Astrocyte (in vitro differentiated cells and primary cell): Measurements from ENCODE around the gene EMP1. TPM values are rescaled to one million over a fixed set of nuclear protein-coding genes. Genes with fewer than 3 reads are reported as not detected.

Experiments
- DNase-seq: peaks from one replicate; pipeline ENCODE4 v3.0.0-alpha.2; 2010; ENCODE audit warnings: low read depth
- FAIRE-seq: peaks from 2 replicates; lab custom pipeline; 2011; peaks lifted over from hg19 to GRCh38; lab: Jason Lieb, UNC
- H2AFZ ChIP-seq: 2 replicates; pipeline ENCODE4 v1.6.0; 2012; ENCODE audit warnings: low read depth, low read length, inconsistent platforms
- H3K27ac ChIP-seq: 2 replicates; pipeline ENCODE4 v1.5.1; 2011; ENCODE audit warnings: low read depth, low read length, inconsistent platforms
- H3K27me3 ChIP-seq: 2 replicates; pipeline ENCODE4 v1.6.0; 2011; ENCODE audit warnings: low read length, inconsistent platforms; ENCODE audit not compliant: insufficient read depth
- H3K36me3 ChIP-seq: 2 replicates; pipeline ENCODE4 v1.5.1; 2011; ENCODE audit warnings: low read length, inconsistent platforms; ENCODE audit not compliant: insufficient read depth
- H3K4me1 ChIP-seq: 2 replicates; pipeline ENCODE4 v1.5.1; 2011; ENCODE audit warnings: low read length, inconsistent platforms; ENCODE audit not compliant: insufficient read depth
- H3K4me2 ChIP-seq: 2 replicates; pipeline ENCODE4 v1.6.0; 2012; ENCODE audit warnings: low read length, inconsistent platforms
- H3K4me3 ChIP-seq: 2 replicates; pipeline ENCODE4 v1.5.1; 2011; ENCODE audit warnings: low read depth, mild to moderate bottlenecking, low read length, inconsistent platforms; ENCODE audit not compliant: insufficient read depth
- H3K79me2 ChIP-seq: 2 replicates; pipeline ENCODE4 v1.6.0; 2012; ENCODE audit warnings: mild to moderate bottlenecking, low read length, inconsistent platforms; ENCODE audit not compliant: insufficient read depth
- H3K9ac ChIP-seq: 2 replicates; pipeline ENCODE4 v1.6.0; 2012; ENCODE audit warnings: mild to moderate bottlenecking, low read length, inconsistent platforms
- H3K9me3 ChIP-seq: 2 replicates; pipeline ENCODE4 v1.5.1; 2012; ENCODE audit warnings: low read depth, mild to moderate bottlenecking, low read length, inconsistent platforms; ENCODE audit not compliant: insufficient read depth
- H4K20me1 ChIP-seq: 2 replicates; pipeline ENCODE4 v1.6.0; 2012; ENCODE audit warnings: low read length, inconsistent platforms; ENCODE audit not compliant: insufficient read depth
- H3K27ac Mint-ChIP-seq: one replicate; pipeline ENCODE4 v1.8.0; 2021; ENCODE audit warnings: mild to moderate bottlenecking, mixed read lengths; ENCODE audit not compliant: unreplicated experiment
- H3K27me3 Mint-ChIP-seq: one replicate; pipeline ENCODE4 v1.8.0; 2021; ENCODE audit warnings: low read depth, mixed read lengths; ENCODE audit not compliant: unreplicated experiment
- H3K36me3 Mint-ChIP-seq: one replicate; pipeline ENCODE4 v1.8.0; 2021; ENCODE audit warnings: low read depth, mixed read lengths; ENCODE audit not compliant: unreplicated experiment
- H3K4me1 Mint-ChIP-seq: one replicate; pipeline ENCODE4 v1.8.0; 2021; ENCODE audit warnings: low read depth, mixed read lengths; ENCODE audit not compliant: unreplicated experiment
- H3K4me3 Mint-ChIP-seq: one replicate; pipeline ENCODE4 v1.8.0; 2021; ENCODE audit warnings: mild to moderate bottlenecking, moderate library complexity, mixed read lengths; ENCODE audit not compliant: unreplicated experiment
- H3K9me3 Mint-ChIP-seq: one replicate; pipeline ENCODE4 v1.8.0; 2021; ENCODE audit warnings: mild to moderate bottlenecking, mixed read lengths; ENCODE audit not compliant: unreplicated experiment
- CTCF ChIP-seq: IDR thresholded peaks from 2 replicates; pipeline ENCODE4 v1.5.1; 2011; ENCODE audit warnings: low read depth, mild to moderate bottlenecking, inconsistent platforms, low read length, moderate library complexity; ENCODE audit not compliant: insufficient read depth
- EZH2 ChIP-seq: IDR thresholded peaks from 2 replicates; pipeline ENCODE4 v1.6.1; 2012; ENCODE audit warnings: mild to moderate bottlenecking, low read length, inconsistent platforms; ENCODE audit not compliant: insufficient read depth
- total RNA-seq: library from RNA; stranded (reverse); gene quantifications from 2 replicates; pipeline ENCODE4 v1.2.1, GENCODE V29; 2021

Gene EMP1
- total RNA-seq, 1 donor from 2014 or later: 71.7 TPM

DNA sequence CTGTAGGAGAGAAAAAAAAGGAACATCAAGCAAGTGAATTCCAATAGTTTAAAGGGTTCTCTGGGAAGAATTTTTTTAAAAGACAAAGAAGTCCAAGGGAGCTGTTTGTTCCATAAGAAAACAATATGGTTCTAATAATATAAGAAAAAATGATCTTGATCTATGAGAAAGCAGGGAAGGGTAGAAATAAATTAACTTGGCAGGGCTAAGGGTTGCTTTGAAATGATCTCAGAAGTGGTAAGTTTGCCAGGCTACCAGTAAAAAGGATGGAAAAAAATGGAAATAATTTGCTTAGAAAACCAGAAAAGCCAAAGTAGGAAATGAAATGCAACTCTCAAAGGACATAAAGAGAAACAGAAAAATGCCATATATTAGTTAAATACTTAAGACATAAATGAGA lies 41.7 kb upstream of the EMP1 start:
- no peak overlapping the region for H3K27ac Mint-ChIP-seq
- no peaks in the 10 kb centered on the region for H3K27me3 ChIP-seq

DNA sequence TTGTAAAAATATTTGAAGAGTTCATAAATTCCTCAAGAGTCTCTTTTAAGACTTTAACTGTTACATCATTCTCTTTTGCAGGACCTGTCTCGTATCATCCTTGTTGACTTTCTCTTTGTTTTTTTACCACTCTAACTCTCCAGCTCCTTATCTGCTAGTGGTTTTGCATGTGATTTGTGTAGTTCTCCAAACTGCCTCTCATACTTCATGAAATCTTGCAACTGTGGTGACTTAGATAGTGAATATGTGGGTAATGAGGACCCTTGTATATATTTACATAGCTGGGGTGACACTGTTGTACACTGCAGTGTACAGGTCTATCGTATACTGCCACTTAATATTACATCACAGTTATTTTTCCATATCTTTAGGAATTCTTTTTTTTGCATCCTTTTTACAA lies 40.2 kb upstream of the EMP1 start:
- no peaks in the 10 kb centered on the region for H3K4me1 ChIP-seq
- no peaks in the 10 kb centered on the region for H3K79me2 ChIP-seq
- no peaks in the 10 kb centered on the region for H3K27me3 ChIP-seq
- no peak for TF ChIP-seq CTCF
- TF ChIP-seq EZH2: no peak
- no peaks in the 10 kb centered on the region for H3K27me3 Mint-ChIP-seq
- H3K9me3 ChIP-seq: no peaks in the 10 kb centered on the region
- FAIRE-seq: no peak
- H3K27ac ChIP-seq: no peak overlapping the region
- no peaks in the 10 kb centered on the region for H3K9me3 Mint-ChIP-seq
- no peak overlapping the region for H3K27ac Mint-ChIP-seq
- H2AFZ ChIP-seq: no peak overlapping the region
- no peak overlapping the region for H3K4me3 ChIP-seq
- peaks cover 13% of the 10 kb centered on the region for H3K4me1 Mint-ChIP-seq
- no peak overlapping the region for H3K4me2 ChIP-seq
- peaks cover 5% of the 10 kb centered on the region for H3K36me3 Mint-ChIP-seq
- no peak overlapping the region for H3K9ac ChIP-seq
- no peaks in the 10 kb centered on the region for H3K36me3 ChIP-seq
- DNase-seq: peak; percentile 50
- H3K4me3 Mint-ChIP-seq: no peak overlapping the region
- no peaks in the 10 kb centered on the region for H4K20me1 ChIP-seq

More for the DNA sequence above, 41.7 kb upstream of the EMP1 start:
- no peaks in the 10 kb centered on the region for H4K20me1 ChIP-seq
- no peak for FAIRE-seq
- no peaks in the 10 kb centered on the region for H3K4me1 ChIP-seq
- no peak overlapping the region for H3K4me2 ChIP-seq
- H3K9ac ChIP-seq: no peak overlapping the region
- no peak for DNase-seq
- H3K79me2 ChIP-seq: no peaks in the 10 kb centered on the region
- TF ChIP-seq EZH2 (no peak), CTCF (no peak)
- peaks cover 6% of the 10 kb centered on the region for H3K36me3 Mint-ChIP-seq
- H2AFZ ChIP-seq: no peak overlapping the region
- H3K27me3 Mint-ChIP-seq: no peaks in the 10 kb centered on the region
- H3K4me3 ChIP-seq: no peak overlapping the region
- H3K9me3 ChIP-seq: no peaks in the 10 kb centered on the region
- no peaks in the 10 kb centered on the region for H3K9me3 Mint-ChIP-seq
- H3K36me3 ChIP-seq: no peaks in the 10 kb centered on the region
- H3K4me3 Mint-ChIP-seq: no peak overlapping the region
- peaks cover 13% of the 10 kb centered on the region for H3K4me1 Mint-ChIP-seq
- no peak overlapping the region for H3K27ac ChIP-seq

GRCh38 chr12:13161172-13161571 lies 35.4 kb upstream of the EMP1 start:
- Histone ChIP-seq H3K4me1 (peaks cover 10% of the 10 kb centered on the region), H3K27me3 (no peaks in the 10 kb centered on the region), H4K20me1 (no peaks in the 10 kb centered on the region), H3K9ac (no peak overlapping the region), H3K36me3 (no peaks in the 10 kb centered on the region), H3K4me3 (no peak overlapping the region), H3K27ac (no peak overlapping the region), H2AFZ (no peak overlapping the region), H3K79me2 (no peaks in the 10 kb centered on the region), H3K9me3 (no peaks in the 10 kb centered on the region), H3K4me2 (no peak overlapping the region)
- H3K27me3 Mint-ChIP-seq: no peaks in the 10 kb centered on the region
- no peak for DNase-seq
- no peaks in the 10 kb centered on the region for H3K9me3 Mint-ChIP-seq
- no peaks in the 10 kb centered on the region for H3K4me1 Mint-ChIP-seq
- H3K36me3 Mint-ChIP-seq: no peaks in the 10 kb centered on the region
- TF ChIP-seq CTCF (peak; percentile 27), EZH2 (no peak)
- no peak overlapping the region for H3K4me3 Mint-ChIP-seq
- FAIRE-seq: peak; percentile 50
- no peak overlapping the region for H3K27ac Mint-ChIP-seq
